PC-9 (cell line): ENCODE measurements around the gene TRAF1. TPM values are rescaled to one million over a fixed set of nuclear protein-coding genes. Genes with fewer than 3 reads are reported as not detected.

Source experiments
- BruUV-seq: library from RNA; stranded (reverse); fragments of 400-500 nt; replicated peaks from 2 replicates; lab custom pipeline; 2021; lab: Mats Ljungman, UMichigan
- CTCF ChIA-PET: fragments of 300-600 bp; sonication (Branson Sonifier 250); formaldehyde crosslinking; loops from one replicate; lab custom pipeline; 2022; ENCODE audit warnings: antibody characterized with exemption; lab: Charles Lee
- POLR2A ChIA-PET: fragments of 300-600 bp; sonication (Branson Sonifier 250); formaldehyde crosslinking; loops from one replicate; lab custom pipeline; 2022; ENCODE audit warnings: antibody characterized with exemption; ENCODE audit not compliant: unreplicated experiment; lab: Charles Lee
- DNase-seq, 2 experiments: peaks; one replicate each; pipeline versions ENCODE4 v3.0.0 to v3.0.0-alpha.2; 2015 to 2022; ENCODE audit warnings: mixed read lengths in 1 of 2
- H2AFZ ChIP-seq: fragments of 200-600 bp; sonication (generic); 2 replicates; pipeline ENCODE4 v1.8.1; 2017; ENCODE audit warnings: antibody characterized with exemption
- H3F3A ChIP-seq: fragments of 200-600 bp; sonication (generic); 2 replicates; pipeline ENCODE4 v1.8.1; 2017; ENCODE audit warnings: antibody characterized with exemption, mild to moderate bottlenecking, low read depth; ENCODE audit not compliant: insufficient read depth
- H3K27ac ChIP-seq: fragments of 200-600 bp; sonication (generic); 2 replicates; pipeline ENCODE4 v1.6.1; 2016; ENCODE audit warnings: mixed run types
- H3K27me3 ChIP-seq: fragments of 200-600 bp; sonication (generic); 2 replicates; pipeline ENCODE4 v1.6.1; 2016; ENCODE audit warnings: low read depth, mixed run types; ENCODE audit not compliant: insufficient read depth
- H3K36me3 ChIP-seq: fragments of 200-600 bp; sonication (generic); 2 replicates; pipeline ENCODE4 v1.6.1; 2016; ENCODE audit warnings: low read depth, mixed run types
- H3K4me1 ChIP-seq: fragments of 200-600 bp; sonication (generic); replicated peaks from 2 replicates; pipeline ENCODE4 v1.6.1; 2016; ENCODE audit warnings: mixed run types; ENCODE audit not compliant: insufficient read depth
- H3K4me2 ChIP-seq: fragments of 200-600 bp; sonication (generic); 2 replicates; pipeline ENCODE4 v1.6.1; 2017; ENCODE audit warnings: mixed run types
- H3K4me3 ChIP-seq: fragments of 200-600 bp; sonication (generic); 2 replicates; pipeline ENCODE4 v1.6.1; 2016; ENCODE audit warnings: mixed run types
- H3K79me2 ChIP-seq: fragments of 200-600 bp; sonication (generic); 2 replicates; pipeline ENCODE4 v1.6.1; 2017; ENCODE audit warnings: low read depth, mixed run types
- H3K9me2 ChIP-seq: fragments of 200-600 bp; sonication (generic); 2 replicates; pipeline ENCODE4 v1.8.1; 2017; ENCODE audit warnings: mild to moderate bottlenecking; ENCODE audit not compliant: insufficient read depth
- H3K9me3 ChIP-seq: fragments of 200-600 bp; sonication (generic); 2 replicates; pipeline ENCODE4 v1.8.1; 2016; ENCODE audit warnings: low read depth; ENCODE audit not compliant: insufficient read depth
- H4K20me1 ChIP-seq: fragments of 200-600 bp; sonication (generic); 2 replicates; pipeline ENCODE4 v1.8.1; 2017; ENCODE audit not compliant: insufficient read depth
- CTCF ChIP-seq: fragments of 200-600 bp; sonication (generic); conservative IDR thresholded peaks from 2 replicates; pipeline ENCODE4 v1.6.1; 2017; ENCODE audit warnings: mixed run types, antibody characterized with exemption, mild to moderate bottlenecking, moderate library complexity
- EZH2 ChIP-seq: fragments of 200-600 bp; sonication (generic); IDR thresholded peaks from 2 replicates; pipeline ENCODE4 v1.8.0; 2017; ENCODE audit warnings: antibody characterized with exemption, low read depth
- intact Hi-C: fragments of 100-400 bp; cut with micrococcal nuclease; formaldehyde crosslinking; loops from one replicate; pipeline ENCODE4 v1.10.0; 2022; ENCODE audit not compliant: unreplicated experiment
- total RNA-seq: library from RNA; stranded (reverse); gene quantifications from 2 replicates; pipeline ENCODE4 v1.2.3, GENCODE V29; 2021

Gene TRAF1
- total RNA-seq, 1 experiment from 2014 or later: 2.7 TPM

- H3K4me3 ChIP-seq: no peak overlapping the region
- ChIA-PET CTCF (no interaction called here), POLR2A (interaction anchor here (0.7 kb wide), 1 partner anchor 210 kb away, joined by 3 read pairs; no protein-coding TSS in a partner anchor)
- no peak overlapping the region for H3K27ac ChIP-seq
- intact Hi-C loops: no loop called here
- peaks cover 5% of the 10 kb centered on the region; the same call in 1 of the 2 replicates for H3F3A ChIP-seq
- no peaks in the 10 kb centered on the region for H3K9me3 ChIP-seq
- BruUV-seq: no TSS peak
- TF ChIP-seq CTCF (no peak), EZH2 (no peak)
- 0 out of 2 replicates have a peak, but pooled peaks cover 11% of the 10 kb centered on the region for H3K36me3 ChIP-seq
- no peaks in the 10 kb centered on the region for H3K9me2 ChIP-seq
- H2AFZ ChIP-seq: no peak overlapping the region
- H4K20me1 ChIP-seq: no peaks in the 10 kb centered on the region
- H3K79me2 ChIP-seq: no peaks in the 10 kb centered on the region
- no peak overlapping the region for H3K4me2 ChIP-seq
- H3K27me3 ChIP-seq: no peaks in the 10 kb centered on the region
- DNase-seq: no peak
- H3K4me1 ChIP-seq: no peaks in the 10 kb centered on the region
Observed at GRCh38 chr9:120854596-120855327, 71.8 kb downstream of the TRAF1 start.

- 0 out of 2 replicates have a peak, but pooled peaks cover 11% of the 10 kb centered on the region for H3K36me3 ChIP-seq
- no peaks in the 10 kb centered on the region for H3K4me1 ChIP-seq
- no peak overlapping the region for H2AFZ ChIP-seq
- H3K4me3 ChIP-seq: no peak overlapping the region
- H3K27ac ChIP-seq: no peak overlapping the region
- H3F3A ChIP-seq: peaks cover 5% of the 10 kb centered on the region; the same call in 1 of the 2 replicates
- TF ChIP-seq EZH2: no peak
- H3K9me2 ChIP-seq: no peaks in the 10 kb centered on the region
- intact Hi-C loops: no loop called here
- DNase-seq: no peak
- no peak overlapping the region for H3K4me2 ChIP-seq
- BruUV-seq: no TSS peak
- H3K9me3 ChIP-seq: no peaks in the 10 kb centered on the region
- ChIA-PET POLR2A (interaction anchor here (0.6 kb wide), 1 partner anchor 8 kb away, joined by 3 read pairs; no protein-coding TSS in a partner anchor), CTCF (no interaction called here)
- H4K20me1 ChIP-seq: no peaks in the 10 kb centered on the region
- no peaks in the 10 kb centered on the region for H3K79me2 ChIP-seq
- no peaks in the 10 kb centered on the region for H3K27me3 ChIP-seq
Observed at GRCh38 chr9:120853198-120853597, 73.4 kb downstream of the TRAF1 start.

Other genes with a start within 250 kb of the TRAF1 start
- gene MEGF9, start 212.3 kb downstream of the TRAF1 start, total RNA-seq: 30.3 and 35.7 TPM in 2 replicates
- 69.6 and 77.7 TPM in 2 replicates for gene FBXW2, start 133.4 kb downstream of the TRAF1 start, total RNA-seq
- gene PSMD5, start 83.9 kb downstream of the TRAF1 start, total RNA-seq: 86.4 and 96.2 TPM in 2 replicates
- gene PHF19, start 49.6 kb downstream of the TRAF1 start, total RNA-seq: 66.4 and 72.9 TPM in 2 replicates
- gene C5, start 123.5 kb upstream of the TRAF1 start, total RNA-seq: 11.5 and 13.0 TPM in 2 replicates
- gene CNTRL, start 148.2 kb upstream of the TRAF1 start, total RNA-seq: 41.6 and 44.9 TPM in 2 replicates